SK-MEL-5 (cell line): ENCODE results near the gene FGFRL1. TPM values are rescaled to one million over a fixed set of nuclear protein-coding genes. Genes with fewer than 3 reads are reported as not detected.

Source experiments
- DNase-seq: peaks from one replicate; pipeline ENCODE4 v3.0.0-alpha.2; 2016; ENCODE audit warnings: low read depth, low spot score
- in situ Hi-C: cut with HindIII; loops from 2 replicates; pipeline ENCODE4 v1.10.0; 2016; ENCODE audit warnings: low sequenced_read_pairs, high pct_unique_total_duplicates, low pct_unique_long_range_greater_than_20kb
- total RNA-seq: library from RNA; depleted of rRNA; stranded (reverse); fragments of >200 nt; shearing (Covaris generic); gene quantifications from 2 replicates; pipeline ENCODE4 v1.2.3, GENCODE V29; 2014; rRNA removed

Gene FGFRL1
- total RNA-seq, 1 experiment from 2014 or later = 6.6 TPM

DNA sequence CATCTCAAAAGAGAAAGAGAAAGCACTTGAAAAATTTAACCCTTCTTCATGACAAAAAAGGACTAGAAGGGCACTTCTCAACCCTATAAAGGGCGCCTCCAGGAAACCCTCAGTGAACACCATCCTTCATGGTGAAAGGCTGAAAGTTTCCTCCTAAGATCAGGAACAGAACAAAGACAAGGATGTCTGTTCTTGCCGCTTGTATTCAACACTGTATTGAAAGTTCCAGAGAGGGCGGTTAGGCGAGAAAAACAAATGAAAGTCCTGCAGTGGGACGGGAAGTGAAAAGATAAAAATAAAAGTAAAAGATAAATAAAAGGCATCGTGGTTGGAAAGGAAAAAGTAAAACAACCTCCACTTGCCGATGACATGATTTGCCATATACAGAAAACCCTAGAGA lies 51.0 kb downstream of the FGFRL1 start:
- DNase-seq = no peak
- in situ Hi-C loops = no loop called here

DNA sequence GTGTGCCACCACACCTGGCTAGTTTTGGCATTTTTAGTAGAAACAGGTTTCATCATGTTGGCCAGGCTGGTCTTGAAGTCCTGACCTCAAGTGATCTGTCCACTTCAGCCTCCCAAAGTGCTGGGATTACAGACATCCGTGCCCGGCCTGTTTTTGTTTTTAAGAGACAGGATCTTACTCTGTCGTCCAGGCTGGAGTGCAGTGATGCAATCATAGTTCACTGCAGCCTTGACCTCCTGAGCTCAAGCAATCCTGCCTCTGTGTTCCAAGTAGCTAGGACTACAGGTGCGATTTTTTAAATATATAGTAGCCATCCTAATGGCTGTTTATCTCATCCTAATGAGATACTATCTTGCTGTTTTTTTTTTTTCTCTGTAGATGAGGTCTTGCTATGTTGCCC lies 54.3 kb downstream of the FGFRL1 start:
- no peak for DNase-seq
- in situ Hi-C loops = no loop called here

DNA sequence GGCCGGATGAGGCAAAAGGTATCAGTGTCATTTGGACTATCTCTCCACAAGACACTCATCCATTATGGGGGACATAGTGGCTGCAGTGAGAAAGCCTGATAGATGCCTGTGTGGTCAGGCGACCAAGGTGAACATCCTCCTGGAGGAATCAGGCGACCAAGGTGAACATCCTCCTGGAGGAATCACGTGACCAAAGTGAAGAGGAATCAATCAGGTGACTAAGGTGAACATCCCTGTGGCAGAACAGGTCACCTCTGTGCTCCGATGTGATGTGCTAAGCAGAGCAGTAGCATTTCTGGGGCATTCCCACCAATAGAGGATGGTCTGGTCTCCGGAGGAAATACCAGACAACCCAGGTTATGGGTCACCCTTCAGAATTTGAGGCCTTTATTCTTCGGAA lies 58.0 kb downstream of the FGFRL1 start:
- in situ Hi-C loops = no loop called here
- no peak for DNase-seq

DNA sequence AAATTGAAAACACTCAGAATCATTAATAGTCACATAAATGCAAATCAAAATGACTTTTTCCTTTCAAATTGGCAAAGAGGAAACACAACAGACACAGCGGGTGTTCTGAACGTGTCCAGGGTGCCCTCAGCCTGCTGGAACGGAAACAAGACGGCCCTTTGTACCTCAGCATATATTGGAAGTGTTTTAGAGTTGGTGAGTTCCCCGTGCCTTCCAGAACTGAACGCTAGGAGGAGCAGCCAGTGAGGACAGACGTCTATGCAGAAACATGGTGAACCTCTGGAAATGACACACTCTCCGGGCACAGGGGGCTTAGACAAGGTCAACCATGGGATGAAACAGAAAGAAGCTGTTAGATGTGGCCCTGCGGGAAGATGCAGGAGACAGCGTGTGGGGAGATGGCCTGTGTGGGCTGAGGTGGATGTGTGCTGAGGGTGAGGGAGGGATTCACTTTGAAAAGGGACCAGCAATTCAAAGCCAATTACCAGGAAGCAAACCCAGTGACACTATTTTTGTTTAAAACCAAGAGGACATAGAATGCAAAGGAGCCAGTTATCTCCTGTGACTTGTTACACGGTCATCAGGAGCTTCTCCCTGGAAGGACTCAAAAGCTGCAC lies 61.5 kb downstream of the FGFRL1 start:
- in situ Hi-C loops = no loop called here
- peak; percentile 91 for DNase-seq

DNA sequence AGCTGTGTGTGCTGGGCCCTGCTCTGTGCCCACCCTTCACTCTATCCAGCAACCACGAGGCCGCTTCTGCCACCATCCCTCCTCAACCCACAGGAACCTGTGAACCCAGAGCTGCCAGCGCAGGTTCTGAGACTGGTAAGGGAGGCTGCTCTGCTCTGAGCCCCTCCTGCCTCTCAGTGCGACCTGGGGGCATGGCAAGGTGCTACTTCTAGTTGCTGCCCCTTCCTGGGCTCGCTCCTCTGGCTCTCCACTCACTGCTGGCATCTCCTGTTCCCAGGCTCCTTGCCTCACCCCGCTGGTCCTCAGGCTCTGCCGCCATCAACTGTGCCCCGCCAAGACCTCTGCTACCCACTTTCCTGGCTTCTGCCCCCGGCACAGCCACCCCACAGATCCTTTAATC lies 62.7 kb downstream of the FGFRL1 start:
- DNase-seq = no peak
- in situ Hi-C loops = no loop called here

DNA sequence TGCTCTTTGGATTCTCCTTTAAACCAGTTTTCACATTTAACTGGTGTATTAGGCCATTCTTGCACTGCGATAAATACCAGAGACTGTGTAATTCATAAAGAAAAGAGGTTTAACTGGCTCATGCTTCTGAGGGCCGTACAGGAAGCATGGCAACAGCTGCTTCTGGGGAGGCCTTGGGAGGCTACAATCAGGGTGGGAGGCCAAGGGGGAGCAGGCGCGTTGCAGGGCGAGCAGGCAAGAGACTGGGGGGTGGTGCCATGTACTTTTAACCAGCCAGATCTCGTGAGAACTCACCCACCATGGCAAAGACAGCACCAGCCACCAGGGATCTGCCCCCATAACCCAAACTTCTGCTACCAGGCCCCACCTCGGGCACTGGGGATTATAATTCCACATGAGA lies 63.8 kb downstream of the FGFRL1 start:
- no peak for DNase-seq
- in situ Hi-C loops = no loop called here

DNA sequence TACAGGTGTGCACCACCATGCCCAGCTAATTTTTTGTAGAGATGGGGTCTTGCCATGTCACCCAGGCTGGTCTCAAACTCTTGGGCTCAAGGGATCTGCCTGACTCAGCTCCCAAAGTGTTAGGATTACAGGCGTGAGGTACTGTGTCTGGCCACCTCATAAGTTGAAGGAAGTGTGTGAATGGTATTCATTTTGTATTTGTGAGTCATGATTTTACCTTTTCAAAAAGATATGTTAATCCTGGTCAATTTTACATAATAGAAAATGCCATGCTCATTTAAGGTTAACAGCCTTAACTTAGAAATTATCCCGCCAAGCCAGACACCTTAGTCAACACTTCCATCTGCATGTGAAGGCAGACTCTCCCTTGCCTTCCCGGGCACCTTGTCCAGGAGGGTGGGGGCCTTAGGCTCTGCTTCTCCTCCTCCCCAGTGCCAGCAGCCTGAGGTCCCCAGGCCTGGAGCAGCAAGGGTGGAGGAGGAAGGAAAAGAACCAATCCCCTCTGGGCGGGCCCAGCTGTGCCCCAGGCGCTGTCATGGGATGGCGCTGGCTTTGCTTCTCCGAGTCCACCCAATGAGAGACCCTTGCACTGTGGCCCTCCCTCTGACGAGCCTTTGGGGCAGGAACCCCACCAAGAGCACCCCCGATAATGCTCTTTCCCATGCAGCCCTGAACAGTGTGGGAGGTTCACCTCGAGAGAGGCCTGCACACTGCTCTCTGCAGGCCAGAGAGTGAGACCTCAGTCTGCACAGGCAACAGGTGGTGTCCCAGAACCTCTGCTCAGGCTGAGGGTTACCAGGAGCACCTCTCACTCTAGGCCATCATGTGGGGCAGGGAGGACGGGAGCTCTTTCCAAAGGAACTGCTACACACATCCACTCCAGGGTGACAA lies 64.6 kb downstream of the FGFRL1 start:
- DNase-seq = no peak
- in situ Hi-C loops = no loop called here

Other genes starting within 250 kb of the FGFRL1 start
- gene CPLX1, start 185.5 kb upstream of the FGFRL1 start, total RNA-seq = 0.48 and 0.58 TPM in 2 replicates
- 98.5 and 119 TPM in 2 replicates for gene GAK, start 79.3 kb upstream of the FGFRL1 start, total RNA-seq
- gene TMEM175, start 79.2 kb upstream of the FGFRL1 start, total RNA-seq = 10.5 and 13.0 TPM in 2 replicates
- gene DGKQ, start 38.1 kb upstream of the FGFRL1 start, total RNA-seq = 12.6 and 12.9 TPM in 2 replicates
- 3.8 and 6.1 TPM in 2 replicates for gene IDUA, start 24.6 kb upstream of the FGFRL1 start, total RNA-seq
- gene SLC26A1, start 18.2 kb upstream of the FGFRL1 start, total RNA-seq = 0.37 TPM in 1 of 2 replicates, not detected in the other
- gene RNF212, start 101.9 kb downstream of the FGFRL1 start, total RNA-seq = not detected in 2 replicates
- 0.80 and 1.1 TPM in 2 replicates for gene SPON2, start 161.0 kb downstream of the FGFRL1 start, total RNA-seq
- gene CTBP1, start 237.5 kb downstream of the FGFRL1 start, total RNA-seq = 87.3 and 88.6 TPM in 2 replicates